ES-I3 (cell line): Measurements from ENCODE around the gene CELF2.
"Not testable (repeated sequence)": the region's sequence is repeated elsewhere in the genome, so short reads cannot be mapped to it uniquely, and the experiment has no call there.

Source experiments
- H3K36me3 ChIP-seq: 2 replicates; pipeline ENCODE4 v1.6.1; 2013; ENCODE audit warnings: mild to moderate bottlenecking, low read length, control low read depth, moderate library complexity; ENCODE audit not compliant: insufficient read depth
- H3K4me1 ChIP-seq: 2 replicates; pipeline ENCODE4 v1.6.1; 2013; ENCODE audit warnings: mild to moderate bottlenecking, control low read depth, low read length; ENCODE audit not compliant: insufficient read depth
- H3K9ac ChIP-seq: 2 replicates; pipeline ENCODE4 v1.6.1; 2013; ENCODE audit warnings: low read depth, mild to moderate bottlenecking, low read length, moderate library complexity
- H3K9me3 ChIP-seq: 2 replicates; pipeline ENCODE4 v1.6.1; 2013; ENCODE audit warnings: mild to moderate bottlenecking, low read length, moderate library complexity; ENCODE audit not compliant: control insufficient read depth, insufficient read depth

Gene CELF2

GRCh38 chr10:11115337-11115736, 97.7 kb downstream of the CELF2 start:
- H3K36me3 ChIP-seq: no peaks in the 10 kb centered on the region
- H3K9me3 ChIP-seq: no peaks in the 10 kb centered on the region
- H3K4me1 ChIP-seq: no peaks in the 10 kb centered on the region
- no peak overlapping the region for H3K9ac ChIP-seq

GRCh38 chr10:11116361-11116760, 98.7 kb downstream of the CELF2 start:
- no peaks in the 10 kb centered on the region for H3K9me3 ChIP-seq
- no peaks in the 10 kb centered on the region for H3K4me1 ChIP-seq
- H3K9ac ChIP-seq: no peak overlapping the region
- H3K36me3 ChIP-seq: no peaks in the 10 kb centered on the region

- no peak overlapping the region for H3K9ac ChIP-seq
- H3K4me1 ChIP-seq: no peaks in the 10 kb centered on the region
- H3K9me3 ChIP-seq: no peaks in the 10 kb centered on the region
- H3K36me3 ChIP-seq: no peaks in the 10 kb centered on the region
Measured at GRCh38 chr10:11116817-11117216, 99.1 kb downstream of the CELF2 start.

GRCh38 chr10:11118686-11119085, 101.0 kb downstream of the CELF2 start:
- Histone ChIP-seq H3K4me1 (no peaks in the 10 kb centered on the region), H3K9ac (no peak overlapping the region), H3K36me3 (no peaks in the 10 kb centered on the region), H3K9me3 (no peaks in the 10 kb centered on the region)

- H3K4me1 ChIP-seq: no peaks in the 10 kb centered on the region
- no peaks in the 10 kb centered on the region for H3K9me3 ChIP-seq
- H3K36me3 ChIP-seq: no peaks in the 10 kb centered on the region
Measured at GRCh38 chr10:11119843-11120242, 102.2 kb downstream of the CELF2 start.

GRCh38 chr10:11120711-11121110, 103.0 kb downstream of the CELF2 start:
- no peaks in the 10 kb centered on the region for H3K4me1 ChIP-seq
- H3K9me3 ChIP-seq: no peaks in the 10 kb centered on the region
- no peak overlapping the region for H3K9ac ChIP-seq
- no peaks in the 10 kb centered on the region for H3K36me3 ChIP-seq

More at GRCh38 chr10:11119843-11120242, 102.2 kb downstream of the CELF2 start:
- no peak overlapping the region for H3K9ac ChIP-seq

GRCh38 chr10:11123892-11124291, 106.2 kb downstream of the CELF2 start:
- H3K4me1 ChIP-seq, H3K9me3 ChIP-seq, H3K36me3 ChIP-seq, H3K9ac ChIP-seq: not testable (repeated sequence)

GRCh38 chr10:11125004-11125403, 107.3 kb downstream of the CELF2 start:
- no peaks in the 10 kb centered on the region for H3K9me3 ChIP-seq
- no peaks in the 10 kb centered on the region for H3K4me1 ChIP-seq
- no peak overlapping the region for H3K9ac ChIP-seq
- no peaks in the 10 kb centered on the region for H3K36me3 ChIP-seq

GRCh38 chr10:11127017-11127416, 109.3 kb downstream of the CELF2 start:
- H3K9ac ChIP-seq, H3K36me3 ChIP-seq, H3K4me1 ChIP-seq, H3K9me3 ChIP-seq: not testable (repeated sequence)

GRCh38 chr10:11131112-11131639, 113.5 kb downstream of the CELF2 start:
- no peaks in the 10 kb centered on the region for H3K4me1 ChIP-seq
- H3K9me3 ChIP-seq: no peaks in the 10 kb centered on the region
- H3K9ac ChIP-seq: no peak overlapping the region
- no peaks in the 10 kb centered on the region for H3K36me3 ChIP-seq

GRCh38 chr10:11134411-11134810, 116.7 kb downstream of the CELF2 start:
- Histone ChIP-seq H3K4me1 (no peaks in the 10 kb centered on the region), H3K9ac (no peak overlapping the region), H3K9me3 (no peaks in the 10 kb centered on the region), H3K36me3 (no peaks in the 10 kb centered on the region)

GRCh38 chr10:11135709-11136108, 118.0 kb downstream of the CELF2 start:
- Histone ChIP-seq H3K4me1 (no peaks in the 10 kb centered on the region), H3K9ac (no peak overlapping the region)

GRCh38 chr10:11138314-11139033, 120.8 kb downstream of the CELF2 start:
- Histone ChIP-seq H3K4me1 (peaks cover 4% of the 10 kb centered on the region; the same call in 1 of the 2 replicates), H3K9ac (no peak overlapping the region), H3K9me3 (no peaks in the 10 kb centered on the region), H3K36me3 (no peaks in the 10 kb centered on the region; the same call in 1 of the 2 replicates)

More at GRCh38 chr10:11135709-11136108, 118.0 kb downstream of the CELF2 start:
- no peaks in the 10 kb centered on the region for H3K9me3 ChIP-seq
- no peaks in the 10 kb centered on the region; the same call in 1 of the 2 replicates for H3K36me3 ChIP-seq

GRCh38 chr10:11140963-11141362, 123.3 kb downstream of the CELF2 start:
- no peaks in the 10 kb centered on the region for H3K9me3 ChIP-seq
- H3K36me3 ChIP-seq: no peaks in the 10 kb centered on the region; the same call in 1 of the 2 replicates
- no peak overlapping the region for H3K9ac ChIP-seq
- H3K4me1 ChIP-seq: peaks cover 17% of the 10 kb centered on the region

GRCh38 chr10:11141571-11142091, 124.0 kb downstream of the CELF2 start:
- peaks cover 23% of the 10 kb centered on the region for H3K4me1 ChIP-seq
- H3K9ac ChIP-seq: no peak overlapping the region
- H3K9me3 ChIP-seq: no peaks in the 10 kb centered on the region
- no peaks in the 10 kb centered on the region; the same call in none of the 2 replicates for H3K36me3 ChIP-seq
